Loucy (cell line): ENCODE measurements around the gene SMOC2.

Experiments
- H2AFZ ChIP-seq: fragments of 200-600 bp; sonication (generic); 2 replicates; pipeline ENCODE4 v1.6.0; 2016; ENCODE audit warnings: antibody characterized with exemption, mild to moderate bottlenecking, low read length, moderate library complexity
- H3F3A ChIP-seq: fragments of 200-600 bp; 2 replicates; pipeline ENCODE4 v1.6.0; 2016; ENCODE audit warnings: antibody characterized with exemption, low read depth, mild to moderate bottlenecking
- H3K27me3 ChIP-seq: fragments of 200-600 bp; sonication (generic); 2 replicates; pipeline ENCODE4 v1.6.1; 2014; ENCODE audit warnings: low read length, mild to moderate bottlenecking; ENCODE audit not compliant: insufficient read depth, poor library complexity, severe bottlenecking
- H3K36me3 ChIP-seq: fragments of 200-600 bp; sonication (generic); 2 replicates; pipeline ENCODE4 v1.6.1; 2016; ENCODE audit warnings: low read length; ENCODE audit not compliant: insufficient read depth
- H3K4me1 ChIP-seq: fragments of 200-600 bp; sonication (generic); 2 replicates; pipeline ENCODE4 v1.5.1; 2014; ENCODE audit warnings: low read length, mild to moderate bottlenecking; ENCODE audit not compliant: insufficient read depth, poor library complexity, severe bottlenecking
- H3K4me2 ChIP-seq: fragments of 200-600 bp; sonication (generic); 2 replicates; pipeline ENCODE4 v1.6.0; 2014; ENCODE audit warnings: antibody characterized with exemption, low read length, low read depth, mild to moderate bottlenecking; ENCODE audit not compliant: poor library complexity, severe bottlenecking
- H3K4me3 ChIP-seq: fragments of 200-600 bp; sonication (generic); 2 replicates; pipeline ENCODE4 v1.5.1; 2014; ENCODE audit warnings: low read length, mild to moderate bottlenecking, mixed read lengths; ENCODE audit not compliant: poor library complexity, severe bottlenecking
- H3K79me2 ChIP-seq: fragments of 200-600 bp; sonication (generic); 2 replicates; pipeline ENCODE4 v1.6.1; 2014; ENCODE audit warnings: low read length; ENCODE audit not compliant: insufficient read depth
- H3K9ac ChIP-seq: fragments of 200-600 bp; sonication (generic); 2 replicates; pipeline ENCODE4 v1.6.0; 2014; ENCODE audit warnings: mild to moderate bottlenecking, low read depth, low read length, moderate library complexity; ENCODE audit not compliant: poor library complexity, severe bottlenecking
- H3K9me2 ChIP-seq: fragments of 200-600 bp; sonication (generic); replicated peaks from 2 replicates; pipeline ENCODE4 v1.6.1; 2016; ENCODE audit warnings: low read depth, low read length, mixed read lengths
- H3K9me3 ChIP-seq: fragments of 200-600 bp; sonication (generic); 2 replicates; pipeline ENCODE4 v1.6.1; 2014; ENCODE audit warnings: mild to moderate bottlenecking, antibody characterized with exemption, low read length, low read depth; ENCODE audit not compliant: insufficient read depth
- H4K20me1 ChIP-seq: fragments of 200-600 bp; sonication (generic); 2 replicates; pipeline ENCODE4 v1.6.0; 2014; ENCODE audit warnings: antibody characterized with exemption, low read length, mild to moderate bottlenecking; ENCODE audit not compliant: insufficient read depth, poor library complexity, severe bottlenecking
- CTCF ChIP-seq: fragments of 200-600 bp; sonication (generic); conservative IDR thresholded peaks from 2 replicates; pipeline ENCODE4 v1.5.1; 2014; ENCODE audit warnings: mild to moderate bottlenecking, antibody characterized with exemption, low read length
- EZH2phosphoT487 ChIP-seq: fragments of 200-600 bp; IDR thresholded peaks from 2 replicates; pipeline ENCODE4 v1.6.1; 2018; ENCODE audit warnings: antibody characterized with exemption, mild to moderate bottlenecking, moderate library complexity, borderline replicate concordance

Gene SMOC2

GRCh38 chr6:168686029-168686738, 245.2 kb downstream of the SMOC2 start:
- no peaks in the 10 kb centered on the region for H3K36me3 ChIP-seq
- no peak overlapping the region for H2AFZ ChIP-seq
- no peaks in the 10 kb centered on the region for H3K9me2 ChIP-seq
- H4K20me1 ChIP-seq, result no peaks in the 10 kb centered on the region
- no peak overlapping the region for H3K9ac ChIP-seq
- TF ChIP-seq CTCF (no peak), EZH2phosphoT487 (no peak)
- no peaks in the 10 kb centered on the region for H3F3A ChIP-seq
- H3K4me3 ChIP-seq, result no peak overlapping the region
- H3K4me2 ChIP-seq, result no peak overlapping the region
- H3K27me3 ChIP-seq, result no peaks in the 10 kb centered on the region
- H3K79me2 ChIP-seq, result no peaks in the 10 kb centered on the region
- no peaks in the 10 kb centered on the region for H3K4me1 ChIP-seq
- H3K9me3 ChIP-seq, result peaks cover 17% of the 10 kb centered on the region; the same call in 1 of the 2 replicates

- no peak overlapping the region for H3K4me2 ChIP-seq
- no peaks in the 10 kb centered on the region for H3K9me2 ChIP-seq
- no peak for TF ChIP-seq EZH2phosphoT487
- no peak for TF ChIP-seq CTCF
- H3K79me2 ChIP-seq, result no peaks in the 10 kb centered on the region
- no peaks in the 10 kb centered on the region for H3K36me3 ChIP-seq
- no peaks in the 10 kb centered on the region for H3F3A ChIP-seq
- peaks cover 18% of the 10 kb centered on the region; the same call in 1 of the 2 replicates for H3K9me3 ChIP-seq
- no peak overlapping the region for H2AFZ ChIP-seq
- H3K4me1 ChIP-seq, result no peaks in the 10 kb centered on the region
- H3K4me3 ChIP-seq, result no peak overlapping the region
- H4K20me1 ChIP-seq, result no peaks in the 10 kb centered on the region
- no peak overlapping the region for H3K9ac ChIP-seq
- H3K27me3 ChIP-seq, result no peaks in the 10 kb centered on the region
Observed at GRCh38 chr6:168686831-168687730, 246.1 kb downstream of the SMOC2 start.

- TF ChIP-seq EZH2phosphoT487, result no peak
- TF ChIP-seq CTCF, result no peak
- H4K20me1 ChIP-seq, result no peaks in the 10 kb centered on the region
- H3K79me2 ChIP-seq, result no peaks in the 10 kb centered on the region
- no peaks in the 10 kb centered on the region for H3K27me3 ChIP-seq
- H3K4me1 ChIP-seq, result no peaks in the 10 kb centered on the region
- H3K9ac ChIP-seq, result no peak overlapping the region
- peaks cover 22% of the 10 kb centered on the region for H3K9me3 ChIP-seq
- no peak overlapping the region for H3K4me3 ChIP-seq
- no peak overlapping the region for H2AFZ ChIP-seq
- no peaks in the 10 kb centered on the region for H3K9me2 ChIP-seq
- no peak overlapping the region for H3K4me2 ChIP-seq
- no peaks in the 10 kb centered on the region for H3K36me3 ChIP-seq
- H3F3A ChIP-seq, result no peaks in the 10 kb centered on the region
Observed at GRCh38 chr6:168690271-168690670, 249.3 kb downstream of the SMOC2 start.
